ENCODE measurements around the gene HMGN1.

The HMGN1 gene

GRCh38 chr21:39300587-39300986 lies 48.3 kb downstream of the HMGN1 start:
- DNase-seq (ENCODE audit: low read depth in 2 of 2) = no peak

GRCh38 chr21:39296891-39297290 lies 52.0 kb downstream of the HMGN1 start:
- no peak for DNase-seq (ENCODE audit: low read depth in 2 of 2)
